OCI-LY7 (cell line): Measurements from ENCODE around the gene TPGS1. TPM values are rescaled to one million over a fixed set of nuclear protein-coding genes. Genes with fewer than 3 reads are reported as not detected.
A peak's percentile ranks its signal among the peaks of the same experiment; 100 is the strongest.

Experiments
- BruUV-seq: library from RNA; stranded (reverse); fragments of 400-500 nt; replicated peaks from 2 replicates; lab custom pipeline; 2021; lab: Mats Ljungman, UMichigan
- CTCF ChIA-PET: fragments of 300-600 bp; sonication (Branson Sonifier 250); formaldehyde crosslinking; loops from one replicate; lab custom pipeline; 2022; ENCODE audit warnings: antibody characterized with exemption; ENCODE audit not compliant: unreplicated experiment; lab: Charles Lee
- POLR2A ChIA-PET: fragments of 300-600 bp; sonication (Branson Sonifier 250); formaldehyde crosslinking; loops from one replicate; lab custom pipeline; 2022; ENCODE audit warnings: antibody characterized with exemption; lab: Charles Lee
- DNase-seq: peaks from one replicate; pipeline ENCODE4 v3.0.0-alpha.2; 2015; ENCODE audit warnings: low spot score
- H2AFZ ChIP-seq: fragments of 200-600 bp; sonication (generic), shearing (Covaris generic); 2 replicates; pipeline ENCODE4 v1.6.1; 2014; ENCODE audit warnings: mild to moderate bottlenecking, antibody characterized with exemption, low read length, moderate library complexity
- H3K27ac ChIP-seq: fragments of 200-600 bp; sonication (generic); 2 replicates; pipeline ENCODE4 v1.5.1; 2014; ENCODE audit warnings: mixed run types, low read depth, mild to moderate bottlenecking, moderate library complexity, low read length, inconsistent platforms; ENCODE audit not compliant: poor library complexity, severe bottlenecking
- H3K36me3 ChIP-seq: fragments of 200-600 bp; sonication (generic); 2 replicates; pipeline ENCODE4 v1.6.1; 2014; ENCODE audit warnings: mild to moderate bottlenecking, antibody characterized with exemption, low read length, moderate library complexity, mixed read lengths; ENCODE audit not compliant: insufficient read depth
- H3K4me1 ChIP-seq: fragments of 200-600 bp; sonication (generic); 2 replicates; pipeline ENCODE4 v1.5.1; 2014; ENCODE audit warnings: mild to moderate bottlenecking, low read length; ENCODE audit not compliant: insufficient read depth, poor library complexity, severe bottlenecking
- H3K4me2 ChIP-seq: fragments of 200-600 bp; sonication (generic); 2 replicates; pipeline ENCODE4 v1.6.1; 2014; ENCODE audit warnings: mild to moderate bottlenecking, low read length
- H3K4me3 ChIP-seq: fragments of 200-600 bp; sonication (generic); 2 replicates; pipeline ENCODE4 v1.5.1; 2014; ENCODE audit warnings: mild to moderate bottlenecking, low read depth, low read length; ENCODE audit not compliant: poor library complexity, severe bottlenecking
- H3K79me2 ChIP-seq: fragments of 200-600 bp; sonication (generic); 2 replicates; pipeline ENCODE4 v1.6.1; 2016; ENCODE audit warnings: low read depth, mild to moderate bottlenecking, low read length, moderate library complexity, mixed read lengths; ENCODE audit not compliant: insufficient read depth
- H3K9me2 ChIP-seq: fragments of 200-600 bp; sonication (generic); 2 replicates; pipeline ENCODE4 v1.6.1; 2016; ENCODE audit warnings: mild to moderate bottlenecking, low read length, mixed read lengths; ENCODE audit not compliant: insufficient read depth
- H3K9me3 ChIP-seq: fragments of 200-600 bp; sonication (generic); 2 replicates; pipeline ENCODE4 v1.6.1; 2014; ENCODE audit warnings: mild to moderate bottlenecking, mixed run types, low read length, mixed read lengths
- H4K20me1 ChIP-seq: fragments of 200-600 bp; sonication (generic); 2 replicates; pipeline ENCODE4 v1.6.1; 2014; ENCODE audit warnings: mild to moderate bottlenecking, antibody characterized with exemption, low read length, moderate library complexity, mixed read lengths; ENCODE audit not compliant: insufficient read depth
- EZH2phosphoT487 ChIP-seq: fragments of 200-600 bp; sonication (generic); IDR thresholded peaks from 2 replicates; pipeline ENCODE4 v1.6.1; 2018; ENCODE audit warnings: low read depth, borderline replicate concordance, mild to moderate bottlenecking, mixed run types, antibody characterized with exemption, low read length, moderate library complexity, mixed read lengths
- intact Hi-C: fragments of 100-400 bp; cut with micrococcal nuclease; formaldehyde crosslinking; loops from one replicate; pipeline ENCODE4 v1.10.0; 2022; ENCODE audit not compliant: unreplicated experiment
- total RNA-seq, 2 experiments: library from RNA; depleted of rRNA in 1 of 2; stranded (reverse); fragments of >200 nt in 1 of 2; shearing (Covaris generic) in 1 of 2; gene quantifications; 2 replicates each; pipeline ENCODE4 v1.2.3, GENCODE V29; 2014 to 2022
- TF ChIP-seq, protein P1 (sequence below): fragments of 200-600 bp; sonication (generic); conservative IDR thresholded peaks from 2 replicates; pipeline ENCODE4 v1.5.1; 2014; ENCODE audit warnings: mild to moderate bottlenecking, antibody characterized with exemption, low read length, moderate library complexity, mixed read lengths

The TPGS1 gene
- total RNA-seq, 2 experiments from 2014 or later, result 24.4 to 25.6 TPM

DNA sequence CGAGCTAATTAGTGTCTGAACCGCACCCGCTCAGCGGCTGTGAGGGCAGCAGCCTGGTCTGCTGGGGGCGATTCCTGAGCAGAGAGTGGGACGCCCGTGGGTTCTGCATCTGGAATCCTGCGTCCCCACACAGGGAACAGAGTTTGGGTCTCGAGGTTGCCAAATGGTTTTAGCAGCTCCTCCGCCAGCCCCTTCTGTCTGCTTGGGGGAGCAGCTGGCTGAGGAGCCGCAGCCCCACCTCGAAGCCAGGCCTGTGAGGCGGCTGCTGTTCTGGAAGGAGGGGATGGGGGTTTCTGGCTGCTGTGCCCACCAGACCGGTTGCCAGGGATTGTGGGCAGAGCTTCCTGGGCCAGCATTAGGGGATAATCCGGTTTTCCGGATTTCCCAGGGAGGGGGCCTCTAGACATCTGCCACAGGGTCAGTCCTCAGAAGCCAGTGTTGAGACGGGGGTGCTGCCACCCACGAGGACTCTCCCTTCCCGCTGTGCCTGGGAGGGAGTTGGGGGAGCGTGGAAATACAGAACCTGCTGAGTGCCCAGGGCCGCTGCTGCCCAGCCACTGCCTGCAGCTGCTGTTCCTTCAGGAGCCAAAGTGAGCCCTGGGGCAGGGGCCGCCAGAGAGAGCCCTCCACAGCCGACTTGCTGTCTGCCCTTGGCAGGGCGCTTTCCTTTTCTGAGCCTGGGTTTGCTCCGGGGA lies 26.2 kb downstream of the TPGS1 start:
- TF ChIP-seq EZH2phosphoT487, result no peak
- TF ChIP-seq, protein P1, sequence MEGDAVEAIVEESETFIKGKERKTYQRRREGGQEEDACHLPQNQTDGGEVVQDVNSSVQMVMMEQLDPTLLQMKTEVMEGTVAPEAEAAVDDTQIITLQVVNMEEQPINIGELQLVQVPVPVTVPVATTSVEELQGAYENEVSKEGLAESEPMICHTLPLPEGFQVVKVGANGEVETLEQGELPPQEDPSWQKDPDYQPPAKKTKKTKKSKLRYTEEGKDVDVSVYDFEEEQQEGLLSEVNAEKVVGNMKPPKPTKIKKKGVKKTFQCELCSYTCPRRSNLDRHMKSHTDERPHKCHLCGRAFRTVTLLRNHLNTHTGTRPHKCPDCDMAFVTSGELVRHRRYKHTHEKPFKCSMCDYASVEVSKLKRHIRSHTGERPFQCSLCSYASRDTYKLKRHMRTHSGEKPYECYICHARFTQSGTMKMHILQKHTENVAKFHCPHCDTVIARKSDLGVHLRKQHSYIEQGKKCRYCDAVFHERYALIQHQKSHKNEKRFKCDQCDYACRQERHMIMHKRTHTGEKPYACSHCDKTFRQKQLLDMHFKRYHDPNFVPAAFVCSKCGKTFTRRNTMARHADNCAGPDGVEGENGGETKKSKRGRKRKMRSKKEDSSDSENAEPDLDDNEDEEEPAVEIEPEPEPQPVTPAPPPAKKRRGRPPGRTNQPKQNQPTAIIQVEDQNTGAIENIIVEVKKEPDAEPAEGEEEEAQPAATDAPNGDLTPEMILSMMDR, result no peak
- Histone ChIP-seq H3K27ac (no peak overlapping the region), H3K4me2 (peak overlapping the region; percentile 93), H3K36me3 (peaks cover 16% of the 10 kb centered on the region), H3K4me1 (peaks cover 17% of the 10 kb centered on the region), H3K9me3 (no peaks in the 10 kb centered on the region), H3K9me2 (no peaks in the 10 kb centered on the region), H4K20me1 (peaks cover 8% of the 10 kb centered on the region), H3K79me2 (peaks cover 7% of the 10 kb centered on the region; the same call in 1 of the 2 replicates), H2AFZ (no peak overlapping the region), H3K4me3 (peak overlapping the region; percentile 96)
- ChIA-PET CTCF (no interaction called here), POLR2A (no interaction called here)
- intact Hi-C loops, result loop anchor here (5.0 kb wide), 1 partner anchor 39 kb away; the partner anchor contains the start of gene BSG
- no peak for DNase-seq
- BruUV-seq, result no TSS peak

DNA sequence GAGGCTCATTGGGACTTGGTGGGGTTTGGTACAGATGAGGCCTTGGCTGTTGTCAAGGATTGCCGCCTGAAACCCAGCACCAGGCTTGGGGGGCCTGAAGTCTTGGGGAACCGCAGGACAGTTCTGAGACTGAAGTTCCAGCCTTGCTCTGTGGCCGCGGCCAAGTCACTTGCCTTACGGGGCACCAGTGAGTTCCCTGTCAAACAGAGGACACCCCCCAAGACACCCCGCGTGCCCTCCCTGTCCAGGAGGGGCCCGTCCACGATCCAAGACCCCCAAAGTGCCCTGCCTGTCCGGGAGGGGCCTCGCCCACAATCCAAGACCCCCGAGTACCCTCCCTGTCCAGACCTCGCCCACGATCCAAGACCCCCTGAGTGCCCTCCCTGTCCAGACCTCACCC lies 26.8 kb downstream of the TPGS1 start:
- Histone ChIP-seq H3K4me2 (no peak overlapping the region), H3K9me3 (no peaks in the 10 kb centered on the region), H3K79me2 (peaks cover 7% of the 10 kb centered on the region; the same call in 1 of the 2 replicates), H3K9me2 (no peaks in the 10 kb centered on the region), H2AFZ (no peak overlapping the region), H3K27ac (no peak overlapping the region), H3K36me3 (peaks cover 16% of the 10 kb centered on the region), H4K20me1 (peaks cover 8% of the 10 kb centered on the region), H3K4me3 (no peak overlapping the region), H3K4me1 (peaks cover 17% of the 10 kb centered on the region)
- no peak for TF ChIP-seq EZH2phosphoT487
- TF ChIP-seq, protein P1, result 0 out of 2 replicates have a peak, but pooled peaks have one; percentile 17
- no peak for DNase-seq
- ChIA-PET CTCF (no interaction called here), POLR2A (no interaction called here)
- no TSS peak for BruUV-seq
- intact Hi-C loops, result loop anchor here (5.0 kb wide), 1 partner anchor 38 kb away; the partner anchor contains the start of gene BSG
